Lung (tissue), 12 donors: Measurements from ENCODE around the gene DDHD1. TPM values are rescaled to one million over a fixed set of nuclear protein-coding genes. Genes with fewer than 3 reads are reported as not detected.
"Not testable (repeated sequence)": the region's sequence is repeated elsewhere in the genome, so short reads cannot be mapped to it uniquely, and the experiment has no call there.

ENCODE experiments used
- ATAC-seq: fragments of 200-7000 bp; cut with Tn5 transposase; one replicate; pipeline ENCODE4 v1.9.1; 2020; ENCODE audit warnings: moderate number of reproducible peaks; ENCODE audit not compliant: insufficient read depth, low FRiP score
- DNase-seq, 3 donors: peaks; one replicate each; pipeline ENCODE4 v3.0.0-alpha.2; 2013 to 2017
- H3K27ac ChIP-seq, 2 donors: one replicate each; pipeline ENCODE4 v1.5.1; 2013; ENCODE audit warnings: mild to moderate bottlenecking in 2 of 2, moderate library complexity in 2 of 2, control low read depth in 1 of 2, inconsistent platforms in 1 of 2, low read depth in 1 of 2, low read length in 1 of 2
- H3K27me3 ChIP-seq, 3 donors: one replicate each; pipeline ENCODE4 v1.5.1; 2013; ENCODE audit warnings: low read length in 2 of 3; ENCODE audit not compliant: control insufficient read depth in 3 of 3, insufficient read depth in 3 of 3
- H3K36me3 ChIP-seq, 4 donors: one replicate each; pipeline ENCODE4 v1.5.1; 2013; ENCODE audit warnings: low read length in 4 of 4, mild to moderate bottlenecking in 1 of 4, moderate library complexity in 1 of 4; ENCODE audit not compliant: control insufficient read depth in 4 of 4, insufficient read depth in 4 of 4
- H3K4me1 ChIP-seq, 5 donors: one replicate each; pipeline ENCODE4 v1.5.1; 2013; ENCODE audit warnings: low read length in 5 of 5, mild to moderate bottlenecking in 2 of 5, moderate library complexity in 1 of 5; ENCODE audit not compliant: control insufficient read depth in 5 of 5, insufficient read depth in 5 of 5
- H3K4me3 ChIP-seq: one replicate; pipeline ENCODE4 v1.5.1; 2013; ENCODE audit warnings: mild to moderate bottlenecking, control low read depth, moderate library complexity
- H3K9ac ChIP-seq, 2 donors: one replicate each; pipeline ENCODE4 v1.5.1; 2013; ENCODE audit warnings: low read length in 2 of 2, control low read depth in 1 of 2; ENCODE audit not compliant: insufficient read depth in 1 of 2
- H3K9me3 ChIP-seq, 4 donors: one replicate each; pipeline ENCODE4 v1.5.1; 2013; ENCODE audit warnings: low read length in 3 of 4, mild to moderate bottlenecking in 1 of 4, moderate library complexity in 1 of 4; ENCODE audit not compliant: control insufficient read depth in 4 of 4, insufficient read depth in 3 of 4
- WGBS, 2 donors: extraction: QIAGEN DNeasy Blood & Tissue Kit; methylation state at CpG; one replicate each; pipeline ENCODE4 v1.1.7; 2013; 5-methylcytosine and 5-hydroxymethylcytosine counted together
- polyA plus RNA-seq, 2 donors: library from polyadenylated mRNA; stranded (reverse); fragments of 200-250 nt; gene quantifications; one replicate each; pipeline ENCODE4 v1.2.1, GENCODE V29; 2013
- total RNA-seq, 2 donors: library from RNA; depleted of rRNA in 1 of 2; stranded (reverse); fragments of >200 nt in 1 of 2; gene quantifications; one replicate each; pipeline ENCODE4 v1.2.1, GENCODE V29; 2014 to 2021
- TF ChIP-seq, protein P1 (sequence below): IDR thresholded peaks from 2 replicates; pipeline ENCODE4 v1.5.1; 2012; ENCODE audit warnings: mild to moderate bottlenecking; ENCODE audit errors: control extremely low read depth, extremely low read depth
- donor health status: control.
- donor health status: control.
- donor health status: Bipolar disorder and iron deficiency.
- donor health status: healthy.
- donor health status: DM: yes; HTN: yes; CAD: no.

Gene DDHD1
- total and polyA plus RNA-seq, 4 donors = 3.6 to 38.0 (median 9.9) TPM

DNA sequence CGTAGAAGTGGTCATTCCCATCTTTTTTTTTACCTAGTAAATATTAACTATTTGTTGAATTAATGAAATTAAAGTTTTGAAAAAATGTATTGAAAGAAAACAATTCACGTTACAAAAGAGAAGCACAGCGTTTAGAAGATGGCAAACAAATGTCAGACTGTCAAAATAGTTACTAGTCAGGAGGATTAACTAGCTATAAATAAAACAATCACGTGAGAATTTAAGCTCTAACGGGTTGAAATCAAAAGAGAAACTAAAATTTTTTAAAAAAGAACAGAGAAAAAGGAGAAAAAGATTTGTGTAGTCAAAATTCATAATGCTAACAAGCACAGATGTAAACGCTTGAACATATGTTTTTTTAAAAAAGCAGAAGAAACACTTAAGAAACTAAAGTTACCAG lies 26.4 kb downstream of the DDHD1 start:
- 28 to 38% methylated on average over 6 of the region's 6 CpGs for WGBS, 2 donors
- H3K27ac ChIP-seq = no peak overlapping the region
- no peak for ATAC-seq
- no peak overlapping the region for H3K4me3 ChIP-seq
- peaks cover 0 to 4% (median 0%) of the 10 kb centered on the region in 5 donors for H3K4me1 ChIP-seq
- TF ChIP-seq, protein P1, sequence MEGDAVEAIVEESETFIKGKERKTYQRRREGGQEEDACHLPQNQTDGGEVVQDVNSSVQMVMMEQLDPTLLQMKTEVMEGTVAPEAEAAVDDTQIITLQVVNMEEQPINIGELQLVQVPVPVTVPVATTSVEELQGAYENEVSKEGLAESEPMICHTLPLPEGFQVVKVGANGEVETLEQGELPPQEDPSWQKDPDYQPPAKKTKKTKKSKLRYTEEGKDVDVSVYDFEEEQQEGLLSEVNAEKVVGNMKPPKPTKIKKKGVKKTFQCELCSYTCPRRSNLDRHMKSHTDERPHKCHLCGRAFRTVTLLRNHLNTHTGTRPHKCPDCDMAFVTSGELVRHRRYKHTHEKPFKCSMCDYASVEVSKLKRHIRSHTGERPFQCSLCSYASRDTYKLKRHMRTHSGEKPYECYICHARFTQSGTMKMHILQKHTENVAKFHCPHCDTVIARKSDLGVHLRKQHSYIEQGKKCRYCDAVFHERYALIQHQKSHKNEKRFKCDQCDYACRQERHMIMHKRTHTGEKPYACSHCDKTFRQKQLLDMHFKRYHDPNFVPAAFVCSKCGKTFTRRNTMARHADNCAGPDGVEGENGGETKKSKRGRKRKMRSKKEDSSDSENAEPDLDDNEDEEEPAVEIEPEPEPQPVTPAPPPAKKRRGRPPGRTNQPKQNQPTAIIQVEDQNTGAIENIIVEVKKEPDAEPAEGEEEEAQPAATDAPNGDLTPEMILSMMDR = no peak
- DNase-seq = peak in 2 of 3 donors; percentile 17 to 26
- no peaks in the 10 kb centered on the region for H3K36me3 ChIP-seq
- H3K9ac ChIP-seq = peak overlapping the region in 1 of 2 donors; percentile 68
- H3K27me3 ChIP-seq = no peaks in the 10 kb centered on the region
- H3K9me3 ChIP-seq = no peaks in the 10 kb centered on the region

DNA sequence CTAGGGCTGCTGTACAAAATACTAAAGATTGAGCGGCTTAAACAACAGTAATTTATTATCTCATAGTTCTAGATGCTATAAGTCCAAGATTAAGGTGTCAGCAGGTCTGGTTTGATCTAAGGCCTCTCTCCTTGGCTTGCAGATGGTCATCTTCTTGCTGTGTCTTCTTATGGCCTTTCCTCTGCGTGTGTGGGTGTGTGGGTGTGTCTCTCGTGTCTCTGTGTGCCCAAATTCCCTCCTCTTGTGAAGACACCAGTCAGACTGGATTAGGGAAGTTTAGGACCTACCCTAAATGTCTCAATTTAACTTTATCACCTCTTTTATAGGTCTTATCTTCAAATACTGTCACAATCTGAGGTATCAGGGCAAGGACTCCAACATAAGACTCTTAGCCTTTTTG lies 28.3 kb downstream of the DDHD1 start:
- DNase-seq (no peak), ATAC-seq (no peak)
- Histone ChIP-seq H3K27ac (no peak overlapping the region), H3K9ac (no peak overlapping the region), H3K4me1 (peaks cover 0 to 4% (median 0%) of the 10 kb centered on the region in 5 donors), H3K9me3 (no peaks in the 10 kb centered on the region), H3K27me3 (no peaks in the 10 kb centered on the region), H3K4me3 (no peak overlapping the region), H3K36me3 (no peaks in the 10 kb centered on the region)
- TF ChIP-seq, protein P1 = no peak
- 78 to 84% methylated on average over 3 of the region's 3 CpGs for WGBS, 2 donors

DNA sequence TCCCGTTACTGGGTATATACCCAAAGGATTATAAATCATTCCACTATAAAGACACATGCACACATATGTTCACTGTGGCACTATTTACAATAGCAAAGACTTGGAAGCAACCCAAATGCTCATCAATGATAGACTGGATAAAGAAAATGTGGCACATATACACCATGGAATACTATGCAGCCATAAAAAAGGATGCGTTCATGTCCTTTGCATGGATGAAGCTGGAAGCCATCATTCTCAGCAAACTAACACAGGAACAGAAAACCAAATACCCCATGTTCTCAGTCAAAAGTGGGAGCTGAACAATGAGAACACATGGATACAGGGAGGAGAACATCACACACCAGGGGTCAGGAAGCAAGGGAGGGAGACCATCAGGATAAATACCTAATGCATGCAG lies 31.7 kb downstream of the DDHD1 start:
- not testable (repeated sequence) for DNase-seq, H3K9ac ChIP-seq, H3K36me3 ChIP-seq, H3K27me3 ChIP-seq, H3K4me1 ChIP-seq, H3K9me3 ChIP-seq, ATAC-seq, H3K27ac ChIP-seq, H3K4me3 ChIP-seq
- WGBS, 2 donors = 93 to 99% methylated on average over 2 of the region's 2 CpGs

DNA sequence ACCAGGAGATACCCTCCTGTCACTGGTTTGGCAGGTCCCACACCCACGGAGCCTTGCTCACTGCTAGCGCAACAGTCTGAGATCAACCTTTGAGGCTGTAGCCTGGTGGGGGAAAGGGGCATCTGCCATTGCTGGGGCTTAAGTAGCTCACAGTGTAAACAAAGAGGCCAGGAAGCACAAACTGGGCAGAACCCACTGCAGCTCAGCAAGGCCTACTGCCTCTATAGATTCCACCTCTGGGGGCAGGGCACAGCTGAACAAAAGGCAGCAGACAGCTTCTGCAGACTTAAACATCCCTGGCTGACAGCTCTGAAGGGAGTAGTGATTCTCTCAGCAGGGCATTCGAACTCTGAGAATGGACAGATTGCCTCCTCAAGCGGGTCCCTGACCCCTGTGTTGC lies 35.6 kb downstream of the DDHD1 start:
- not testable (repeated sequence) for H3K9ac ChIP-seq, DNase-seq, H3K36me3 ChIP-seq, H3K4me3 ChIP-seq, ATAC-seq, H3K9me3 ChIP-seq, H3K27ac ChIP-seq, H3K4me1 ChIP-seq, H3K27me3 ChIP-seq
- 91 to 96% methylated on average over 4 of the region's 4 CpGs for WGBS, 2 donors

DNA sequence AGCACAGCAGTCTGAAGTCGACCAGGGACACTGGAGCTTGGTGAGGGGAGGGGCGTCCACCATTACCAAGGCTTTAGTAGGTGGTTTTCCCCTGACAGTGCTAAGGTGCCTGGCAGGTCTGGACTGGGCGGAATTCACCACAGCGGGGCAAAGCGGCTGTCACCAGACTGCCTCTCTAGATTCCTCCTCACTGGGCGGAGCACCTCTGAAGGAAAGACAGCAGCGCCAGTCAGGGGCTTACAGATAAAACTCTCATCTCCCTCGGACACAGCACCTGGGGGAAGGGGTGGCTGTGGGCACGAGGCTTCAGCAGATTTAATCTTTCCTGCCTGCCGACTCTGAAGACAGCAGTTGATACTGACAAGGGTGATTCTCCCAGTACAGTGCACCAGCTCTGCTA lies 39.1 kb downstream of the DDHD1 start:
- H3K9me3 ChIP-seq = peaks cover 0 to 2% (median 0%) of the 10 kb centered on the region in 4 donors
- H3K36me3 ChIP-seq = no peaks in the 10 kb centered on the region
- no peak overlapping the region for H3K9ac ChIP-seq
- H3K27ac ChIP-seq = no peak overlapping the region
- no peaks in the 10 kb centered on the region for H3K27me3 ChIP-seq
- no peak overlapping the region for H3K4me3 ChIP-seq
- WGBS, 2 donors = 93 to 95% methylated on average over 10 of the region's 10 CpGs
- TF ChIP-seq, protein P1 = no peak
- ATAC-seq (no peak), DNase-seq (no peak)
- H3K4me1 ChIP-seq = peaks cover 0 to 4% (median 0%) of the 10 kb centered on the region in 5 donors
